HUES6 (cell line): ENCODE measurements around the gene RPL22L1.
A peak's percentile ranks its signal among the peaks of the same experiment; 100 is the strongest.
"Not testable (repeated sequence)": the region's sequence is repeated elsewhere in the genome, so short reads cannot be mapped to it uniquely, and the experiment has no call there.

Experiments
- H3K27ac ChIP-seq: 2 replicates; pipeline ENCODE4 v1.7.0; 2013; ENCODE audit warnings: low read depth, mild to moderate bottlenecking, low read length, inconsistent platforms
- H3K27me3 ChIP-seq: 2 replicates; pipeline ENCODE4 v1.6.1; 2013; ENCODE audit warnings: low read length; ENCODE audit not compliant: control insufficient read depth, insufficient read depth
- H3K36me3 ChIP-seq: 2 replicates; pipeline ENCODE4 v1.6.1; 2013; ENCODE audit warnings: low read length; ENCODE audit not compliant: control insufficient read depth, insufficient read depth
- H3K4me1 ChIP-seq: 2 replicates; pipeline ENCODE4 v1.6.1; 2013; ENCODE audit warnings: low read length; ENCODE audit not compliant: control insufficient read depth, insufficient read depth
- H3K4me3 ChIP-seq: 2 replicates; pipeline ENCODE4 v1.5.1; 2013; ENCODE audit warnings: low read depth, low read length
- H3K9ac ChIP-seq: one replicate; pipeline ENCODE4 v1.6.1; 2013; ENCODE audit warnings: mild to moderate bottlenecking, low read length
- H3K9me3 ChIP-seq: 2 replicates; pipeline ENCODE4 v1.6.1; 2013; ENCODE audit warnings: low read depth, low read length; ENCODE audit not compliant: control insufficient read depth, insufficient read depth

Gene RPL22L1

DNA sequence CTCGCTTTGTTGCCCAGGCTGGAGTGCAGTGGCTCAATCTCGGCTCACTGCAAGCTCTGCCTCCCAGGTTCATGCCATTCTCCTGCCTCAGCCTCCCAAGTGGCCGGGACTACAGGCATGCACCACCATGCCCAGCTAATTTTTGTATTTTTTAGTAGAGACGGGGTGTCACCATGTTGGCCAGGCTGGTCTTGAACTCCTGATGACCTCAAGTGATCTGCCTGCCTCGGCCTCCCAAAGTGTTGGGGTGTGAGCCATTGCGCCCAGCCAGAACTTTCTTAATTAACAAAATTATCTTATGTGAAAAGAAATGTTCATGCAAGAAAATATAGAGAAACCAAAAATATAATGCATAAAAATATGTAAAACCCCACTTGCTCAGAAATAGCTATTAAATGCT, 7.3 kb upstream of the RPL22L1 start:
- H3K9ac ChIP-seq, H3K27ac ChIP-seq, H3K4me1 ChIP-seq, H3K36me3 ChIP-seq, H3K9me3 ChIP-seq, H3K4me3 ChIP-seq, H3K27me3 ChIP-seq: not testable (repeated sequence)

DNA sequence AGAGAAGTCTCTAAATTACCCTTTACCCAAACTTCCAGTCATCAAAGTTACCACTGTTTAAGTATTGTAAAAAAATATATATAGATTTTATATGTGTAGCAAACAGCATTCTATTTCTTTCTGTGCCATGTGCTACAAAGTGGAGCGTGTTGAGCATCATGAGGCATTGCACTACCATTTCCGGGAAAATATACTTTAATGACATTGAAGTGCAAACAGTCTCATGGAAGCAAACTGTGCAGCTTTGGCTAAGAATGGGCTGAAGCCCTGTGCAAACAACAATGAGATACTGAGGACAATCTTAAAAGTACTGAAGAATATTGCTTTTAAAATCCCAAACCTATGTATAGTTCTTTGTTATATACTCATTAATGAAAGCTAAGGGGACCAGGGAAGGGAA, 6.5 kb upstream of the RPL22L1 start:
- no peaks in the 10 kb centered on the region for H3K27me3 ChIP-seq
- no peak overlapping the region for H3K9ac ChIP-seq
- no peaks in the 10 kb centered on the region for H3K36me3 ChIP-seq
- H3K9me3 ChIP-seq, result no peaks in the 10 kb centered on the region
- H3K4me1 ChIP-seq, result no peaks in the 10 kb centered on the region
- H3K27ac ChIP-seq, result no peak overlapping the region
- H3K4me3 ChIP-seq, result no peak overlapping the region

DNA sequence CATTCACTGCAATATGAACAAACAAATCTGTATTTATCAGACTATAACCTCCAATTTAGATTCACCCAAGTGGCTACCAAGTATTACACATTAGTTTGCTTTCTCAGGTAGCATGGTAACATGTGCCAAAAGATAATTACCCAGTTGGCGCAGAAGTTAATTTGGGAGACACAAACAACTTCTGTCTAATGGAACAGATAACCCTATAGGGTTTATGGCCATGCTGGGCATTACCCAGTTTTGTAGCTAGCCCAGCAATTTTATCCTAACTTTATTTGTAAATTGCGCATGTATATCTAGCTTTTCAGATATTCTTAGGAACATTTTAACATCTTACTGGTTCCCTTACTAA, 780 bp downstream of the RPL22L1 start:
- Histone ChIP-seq H3K27me3 (no peaks in the 10 kb centered on the region), H3K9ac (peak overlapping the region; percentile 98), H3K4me3 (peak overlapping the region; percentile 90), H3K36me3 (peaks cover 41% of the 10 kb centered on the region), H3K27ac (peak overlapping the region; percentile 92), H3K4me1 (peaks cover 18% of the 10 kb centered on the region; the same call in 1 of the 2 replicates), H3K9me3 (no peaks in the 10 kb centered on the region)

DNA sequence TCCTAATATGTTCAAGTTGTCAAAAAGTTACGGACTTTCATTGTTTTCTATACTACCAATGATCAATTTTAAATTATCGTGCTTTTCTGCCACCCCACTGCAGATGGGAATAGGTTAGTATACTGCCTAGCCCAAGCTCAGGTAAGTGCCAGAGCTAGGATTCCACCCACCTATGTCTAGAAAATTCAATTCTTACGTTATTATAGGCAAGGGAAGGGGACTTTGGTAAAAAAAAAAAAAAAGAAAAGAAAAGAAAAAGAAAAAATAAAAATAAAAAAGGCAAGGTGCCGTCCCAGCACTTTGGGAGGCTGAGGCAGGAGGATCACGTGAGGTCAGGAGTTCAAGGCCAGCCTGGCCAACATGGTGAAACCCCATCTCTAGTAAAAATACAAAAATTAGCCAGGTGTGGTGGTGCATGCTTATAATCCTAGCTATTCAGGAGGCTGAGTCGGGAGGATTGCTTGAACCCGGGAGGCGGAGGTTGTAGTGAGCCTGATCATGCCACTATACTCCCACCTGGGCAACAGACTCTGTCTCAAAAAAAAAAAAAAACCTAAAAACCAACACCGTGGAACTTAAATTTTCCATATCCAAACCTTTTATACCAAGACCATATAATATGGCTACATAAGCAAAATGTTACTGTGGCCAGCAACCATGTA, 1.3 kb downstream of the RPL22L1 start:
- H3K27ac ChIP-seq, result peak overlapping the region; percentile 92
- H3K9ac ChIP-seq, result peak overlapping the region; percentile 98
- peaks cover 41% of the 10 kb centered on the region for H3K36me3 ChIP-seq
- H3K9me3 ChIP-seq, result no peaks in the 10 kb centered on the region
- peaks cover 18% of the 10 kb centered on the region; the same call in 1 of the 2 replicates for H3K4me1 ChIP-seq
- peak overlapping the region; percentile 90 for H3K4me3 ChIP-seq
- H3K27me3 ChIP-seq, result no peaks in the 10 kb centered on the region

DNA sequence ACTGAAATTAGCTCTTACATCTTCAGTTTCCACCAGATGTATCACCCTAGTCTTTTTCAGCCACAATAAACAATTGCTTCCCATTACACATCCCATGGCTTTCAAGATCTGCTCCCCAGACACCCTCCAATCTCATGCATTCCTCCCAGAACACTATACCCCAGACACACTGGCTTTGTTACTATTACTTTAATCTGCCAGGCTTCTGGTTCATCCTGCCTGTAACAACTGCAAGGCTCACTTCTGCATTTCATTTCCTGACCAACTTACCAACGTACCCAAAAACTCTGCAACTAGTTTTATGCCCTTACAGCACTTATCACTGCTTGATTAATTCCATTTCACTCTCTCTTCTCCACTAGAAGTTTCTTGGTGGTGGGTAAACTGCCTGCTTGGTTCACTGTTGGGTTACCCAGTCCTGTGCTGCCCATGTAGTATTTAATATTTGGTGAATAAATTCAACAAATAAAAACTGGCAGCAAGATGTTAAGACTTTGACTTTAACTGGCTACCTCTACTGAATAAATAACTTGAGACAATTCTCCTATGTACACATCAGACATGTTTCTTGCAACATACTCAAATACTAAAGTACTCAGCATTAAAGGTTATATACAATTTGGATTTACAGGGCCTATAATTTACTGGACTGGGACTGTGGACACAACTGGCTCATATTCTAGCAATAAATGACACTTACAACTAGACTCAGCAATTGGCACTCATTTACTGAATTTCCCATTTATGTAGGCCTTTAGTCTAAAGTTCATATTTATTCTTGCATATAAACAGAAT, 2.7 kb downstream of the RPL22L1 start:
- H3K4me3 ChIP-seq, result peak overlapping the region; percentile 90; the same call in 1 of the 2 replicates
- peaks cover 18% of the 10 kb centered on the region; the same call in 1 of the 2 replicates for H3K4me1 ChIP-seq
- H3K9me3 ChIP-seq, result no peaks in the 10 kb centered on the region
- H3K9ac ChIP-seq, result peak overlapping the region; percentile 41
- no peaks in the 10 kb centered on the region for H3K27me3 ChIP-seq
- H3K36me3 ChIP-seq, result peaks cover 41% of the 10 kb centered on the region
- peak overlapping the region; percentile 38; the same call in 1 of the 2 replicates for H3K27ac ChIP-seq

DNA sequence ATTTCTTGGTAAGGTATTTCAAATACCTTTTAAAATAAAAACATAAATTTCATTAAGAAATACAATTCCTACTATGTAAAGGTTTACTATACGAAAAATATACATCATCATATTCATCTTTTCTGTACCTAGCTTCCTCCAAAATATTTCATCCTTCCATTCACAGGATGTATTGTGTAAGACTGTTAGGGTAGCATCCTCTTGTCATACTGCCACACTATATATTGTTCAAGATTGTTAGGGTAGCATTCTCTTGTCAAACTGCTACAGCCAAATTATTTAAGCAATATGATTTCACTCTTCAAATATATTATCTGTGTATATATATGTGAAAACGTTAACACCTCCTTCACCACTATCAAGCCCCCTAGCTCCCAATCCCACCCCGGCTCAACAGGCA, 3.5 kb downstream of the RPL22L1 start:
- H3K9me3 ChIP-seq, result no peaks in the 10 kb centered on the region
- peaks cover 41% of the 10 kb centered on the region for H3K36me3 ChIP-seq
- no peak overlapping the region for H3K27ac ChIP-seq
- no peaks in the 10 kb centered on the region for H3K27me3 ChIP-seq
- H3K4me3 ChIP-seq, result peak overlapping the region; percentile 90; the same call in 1 of the 2 replicates
- peaks cover 18% of the 10 kb centered on the region; the same call in 1 of the 2 replicates for H3K4me1 ChIP-seq
- no peak overlapping the region for H3K9ac ChIP-seq

DNA sequence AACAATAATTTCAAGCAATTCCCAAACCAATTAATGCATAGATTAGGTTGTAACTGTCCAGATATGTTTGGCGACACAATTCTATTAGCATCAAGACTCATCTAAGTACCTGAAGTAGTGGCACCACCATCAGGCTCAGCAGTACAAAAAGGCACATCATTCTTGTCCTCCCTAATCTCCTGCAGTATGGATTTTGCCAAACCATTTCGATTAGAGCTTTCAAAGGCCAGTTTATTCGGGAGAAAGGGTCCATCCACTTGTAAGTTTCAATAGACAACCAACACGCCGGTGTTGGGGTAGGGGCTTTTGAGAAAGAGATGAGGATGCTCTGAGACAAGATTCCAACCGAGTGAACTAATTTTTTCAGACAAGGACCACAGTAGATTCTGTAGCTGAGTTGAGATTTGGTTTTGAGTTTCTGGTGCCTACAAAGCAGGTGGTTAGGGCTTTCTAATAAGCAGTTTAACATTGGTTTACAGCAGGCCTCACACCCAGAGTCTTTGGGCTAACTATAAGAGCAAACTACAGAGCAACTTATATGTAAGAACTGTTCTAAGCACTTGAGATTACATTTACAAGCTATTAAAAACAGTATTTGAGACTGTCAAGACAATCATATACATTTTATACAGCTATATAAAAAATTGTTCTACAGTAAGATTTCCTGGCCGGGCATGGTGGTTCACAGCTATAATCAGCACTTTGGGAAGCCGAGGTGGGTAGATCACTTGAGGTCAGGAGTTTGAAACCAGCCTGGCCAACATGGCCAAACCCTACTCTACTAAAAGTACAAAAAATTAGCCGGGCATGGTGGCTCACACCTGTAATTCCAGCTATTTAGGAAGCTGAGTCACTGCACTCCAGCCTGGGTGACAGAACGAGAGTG, 4.5 kb downstream of the RPL22L1 start:
- H3K9ac ChIP-seq, result no peak overlapping the region
- H3K27ac ChIP-seq, result no peak overlapping the region
- peaks cover 9% of the 10 kb centered on the region; the same call in 1 of the 2 replicates for H3K4me1 ChIP-seq
- H3K27me3 ChIP-seq, result no peaks in the 10 kb centered on the region
- no peaks in the 10 kb centered on the region for H3K9me3 ChIP-seq
- peaks cover 41% of the 10 kb centered on the region for H3K36me3 ChIP-seq
- no peak overlapping the region for H3K4me3 ChIP-seq

DNA sequence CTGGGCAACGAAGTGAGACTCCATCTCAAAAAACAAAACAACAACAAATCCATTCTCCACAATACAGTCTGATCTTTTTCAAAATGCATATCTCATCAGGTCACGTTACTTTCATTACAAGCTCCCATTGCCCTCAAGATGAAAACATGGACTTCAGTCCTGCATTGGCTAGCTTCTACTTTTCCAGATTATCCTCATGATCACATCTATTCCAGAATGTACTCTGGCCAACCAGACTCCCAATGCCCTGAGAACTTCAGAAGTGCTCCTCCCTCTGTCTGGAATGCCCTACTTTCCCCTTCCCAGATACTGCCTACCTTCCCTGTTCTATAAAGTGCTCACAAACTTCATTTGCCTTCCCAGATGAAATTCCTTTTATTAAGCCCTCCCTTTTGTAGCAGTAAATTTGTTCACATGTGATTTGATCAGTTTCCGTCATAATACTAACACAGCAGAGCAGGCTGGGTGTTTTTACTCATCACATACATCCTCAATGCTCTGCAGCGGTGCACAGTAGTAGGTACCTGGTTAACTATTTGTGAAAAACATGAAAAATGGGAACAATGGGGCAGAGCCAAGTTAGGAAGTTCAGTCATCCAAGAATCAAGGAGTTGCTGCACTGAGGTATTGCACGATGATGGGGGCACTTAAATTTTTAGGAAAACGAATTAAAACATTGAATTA, 5.3 kb downstream of the RPL22L1 start:
- Histone ChIP-seq H3K4me1 (peaks cover 9% of the 10 kb centered on the region; the same call in 1 of the 2 replicates), H3K36me3 (peaks cover 41% of the 10 kb centered on the region), H3K27ac (no peak overlapping the region), H3K4me3 (no peak overlapping the region), H3K9me3 (no peaks in the 10 kb centered on the region), H3K9ac (no peak overlapping the region), H3K27me3 (no peaks in the 10 kb centered on the region)

DNA sequence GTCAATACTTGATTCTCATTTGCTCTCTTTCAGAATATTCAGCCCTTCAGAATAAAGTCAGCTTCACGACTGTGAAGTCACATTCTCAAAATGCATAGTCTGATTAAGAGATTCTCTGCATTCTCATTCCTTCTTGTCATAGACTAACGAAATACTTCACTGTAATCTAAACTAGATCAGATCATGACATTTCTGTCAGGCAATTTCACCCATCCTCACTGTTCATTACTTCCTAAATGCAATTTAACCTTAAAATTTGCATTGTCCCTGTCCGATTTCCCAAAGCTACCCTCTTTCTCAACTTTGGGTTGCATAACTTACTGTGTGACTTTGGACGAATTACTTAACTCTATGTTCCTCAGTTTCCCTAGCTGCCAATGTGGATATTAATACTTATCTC, 6.2 kb downstream of the RPL22L1 start:
- H3K27me3 ChIP-seq, result no peaks in the 10 kb centered on the region
- no peak overlapping the region for H3K4me3 ChIP-seq
- H3K36me3 ChIP-seq, result peaks cover 37% of the 10 kb centered on the region
- H3K9ac ChIP-seq, result no peak overlapping the region
- peaks cover 9% of the 10 kb centered on the region; the same call in 1 of the 2 replicates for H3K4me1 ChIP-seq
- no peak overlapping the region for H3K27ac ChIP-seq
- no peaks in the 10 kb centered on the region for H3K9me3 ChIP-seq

DNA sequence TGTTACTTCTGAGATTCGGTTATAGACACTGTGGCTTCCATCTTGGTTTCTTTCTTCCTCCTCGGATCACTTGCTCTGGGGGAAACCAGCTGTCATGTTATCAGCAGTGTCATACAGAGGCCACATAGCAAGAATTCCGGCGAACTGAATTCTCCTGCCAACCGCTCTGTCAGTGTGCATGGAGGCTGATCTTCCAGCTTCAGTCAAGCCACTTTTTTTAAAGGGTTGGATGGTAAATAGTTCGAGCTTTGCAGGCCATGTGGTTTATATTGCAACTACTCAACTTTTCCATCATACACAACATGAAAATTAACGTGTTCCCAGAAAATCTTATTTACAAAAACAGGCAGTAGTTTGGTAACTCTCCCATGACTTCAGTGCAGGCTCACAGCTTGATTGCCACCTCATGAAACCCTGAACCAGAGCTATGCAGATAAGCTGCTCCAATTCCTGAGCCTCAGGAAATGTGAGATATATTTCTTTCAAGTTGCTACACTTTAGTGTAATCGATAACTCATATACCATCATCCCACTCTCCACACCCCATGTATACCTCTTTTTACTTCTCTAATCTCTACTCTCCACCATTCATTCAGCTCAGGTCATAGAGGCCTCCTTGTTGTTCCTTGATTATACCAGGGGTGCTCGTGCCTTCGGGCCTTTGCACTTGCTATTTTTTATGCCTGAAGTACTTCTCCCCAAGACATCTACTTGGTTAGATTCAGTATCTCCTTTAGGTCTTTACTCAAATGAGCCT, 7.2 kb downstream of the RPL22L1 start:
- Histone ChIP-seq H3K9me3 (no peaks in the 10 kb centered on the region), H3K27me3 (no peaks in the 10 kb centered on the region), H3K4me1 (peaks cover 5% of the 10 kb centered on the region; the same call in 1 of the 2 replicates), H3K9ac (no peak overlapping the region), H3K27ac (no peak overlapping the region), H3K36me3 (peaks cover 29% of the 10 kb centered on the region), H3K4me3 (no peak overlapping the region)
